Right lobe of liver (tissue), 4 donors: ENCODE results near the gene AP4E1.

ENCODE experiments used
- POLR2A ChIP-seq: fragments of 450-650 bp; IDR thresholded peaks from one replicate; pipeline ENCODE4 v1.6.1; 2017; ENCODE audit warnings: antibody characterized with exemption, mild to moderate bottlenecking
- TF ChIP-seq, protein P1 (sequence below), 4 donors: fragments of 200-600 bp in 3 of 4; fragments of 450-650 bp in 1 of 4; IDR thresholded peaks; one replicate each; pipeline versions ENCODE4 v1.5.1 to v1.8.0; 2016 to 2022; ENCODE audit warnings: antibody characterized with exemption in 4 of 4, mild to moderate bottlenecking in 2 of 4
- donor health status: DM: no; HTN: no; CAD: no.
- donor health status: DM: no; HTN: no; CAD: no.
- donor health status: DM: no; HTN: yes; CAD: no.

DNA sequence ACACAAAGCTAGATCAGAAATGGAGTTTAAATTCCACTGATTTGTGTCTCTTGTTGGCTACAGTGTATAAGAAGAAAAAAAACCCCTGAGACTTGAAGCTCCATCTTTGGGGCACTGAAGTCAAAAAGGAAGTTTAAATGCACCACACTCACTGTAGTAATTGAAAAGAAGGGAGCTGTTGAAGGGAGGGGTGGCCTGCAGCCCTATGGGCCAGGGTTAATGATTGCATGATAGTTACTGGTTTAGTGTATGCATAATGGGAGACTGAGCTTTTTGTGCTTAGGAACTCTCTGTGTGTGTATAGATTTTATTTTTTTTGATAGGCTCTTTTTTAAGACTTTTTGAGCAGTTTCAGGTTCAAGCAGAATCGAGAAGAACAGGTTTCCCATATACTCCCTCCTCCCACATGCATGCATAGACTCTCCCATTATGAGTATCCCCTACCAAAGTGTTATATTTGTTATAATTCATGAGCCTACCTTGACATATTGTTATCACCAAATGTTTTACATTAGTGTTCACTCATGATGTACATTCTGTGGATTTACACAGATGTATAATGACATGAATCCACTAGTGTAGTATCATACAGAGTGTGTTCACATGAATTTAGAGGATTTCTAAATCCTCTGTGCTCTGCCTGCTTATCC, 98.0 kb downstream of the AP4E1 start:
- TF ChIP-seq, protein P1, sequence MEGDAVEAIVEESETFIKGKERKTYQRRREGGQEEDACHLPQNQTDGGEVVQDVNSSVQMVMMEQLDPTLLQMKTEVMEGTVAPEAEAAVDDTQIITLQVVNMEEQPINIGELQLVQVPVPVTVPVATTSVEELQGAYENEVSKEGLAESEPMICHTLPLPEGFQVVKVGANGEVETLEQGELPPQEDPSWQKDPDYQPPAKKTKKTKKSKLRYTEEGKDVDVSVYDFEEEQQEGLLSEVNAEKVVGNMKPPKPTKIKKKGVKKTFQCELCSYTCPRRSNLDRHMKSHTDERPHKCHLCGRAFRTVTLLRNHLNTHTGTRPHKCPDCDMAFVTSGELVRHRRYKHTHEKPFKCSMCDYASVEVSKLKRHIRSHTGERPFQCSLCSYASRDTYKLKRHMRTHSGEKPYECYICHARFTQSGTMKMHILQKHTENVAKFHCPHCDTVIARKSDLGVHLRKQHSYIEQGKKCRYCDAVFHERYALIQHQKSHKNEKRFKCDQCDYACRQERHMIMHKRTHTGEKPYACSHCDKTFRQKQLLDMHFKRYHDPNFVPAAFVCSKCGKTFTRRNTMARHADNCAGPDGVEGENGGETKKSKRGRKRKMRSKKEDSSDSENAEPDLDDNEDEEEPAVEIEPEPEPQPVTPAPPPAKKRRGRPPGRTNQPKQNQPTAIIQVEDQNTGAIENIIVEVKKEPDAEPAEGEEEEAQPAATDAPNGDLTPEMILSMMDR (IDR thresholded peaks at IDR 0.05) = no peak
- TF ChIP-seq POLR2A = no peak
